Fibroblast of lung (primary cell): ENCODE results near the gene USF3.

Source experiments
- EZH2 ChIP-seq: IDR thresholded peaks from 2 replicates; pipeline ENCODE4 v1.5.1; 2012; ENCODE audit warnings: low read length, control low read depth, mild to moderate bottlenecking; ENCODE audit errors: missing control alignments
- TF ChIP-seq, protein P1 (sequence below), 2 donors: IDR thresholded peaks in 1 of 2; conservative IDR thresholded peaks in 1 of 2; 1 replicate in 1 of 2; 2 replicates in 1 of 2; pipeline ENCODE4 v1.5.1; 2011 to 2012; ENCODE audit warnings: low read length in 2 of 2, control low read depth in 1 of 2, inconsistent platforms in 1 of 2, low read depth in 1 of 2, mild to moderate bottlenecking in 1 of 2

DNA sequence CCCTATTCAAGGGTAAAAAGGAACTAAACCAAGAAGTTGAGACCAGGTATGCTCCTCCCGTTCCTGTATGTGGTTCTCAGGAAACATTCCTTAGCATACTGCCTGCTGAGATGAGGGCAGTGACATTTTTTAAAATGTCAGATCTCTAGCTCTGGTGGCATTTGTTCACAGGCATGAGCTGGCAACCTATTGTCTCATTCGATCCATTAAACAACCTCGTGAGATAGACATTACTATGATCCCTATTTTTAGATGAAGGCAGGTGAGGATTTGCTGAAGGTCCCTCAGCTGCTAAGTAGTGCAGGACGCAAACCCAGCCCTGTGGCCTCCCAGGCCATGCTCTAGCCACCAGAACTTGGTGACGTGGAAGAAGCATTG, 89.2 kb downstream of the USF3 start:
- TF ChIP-seq EZH2: no peak
- TF ChIP-seq, protein P1, sequence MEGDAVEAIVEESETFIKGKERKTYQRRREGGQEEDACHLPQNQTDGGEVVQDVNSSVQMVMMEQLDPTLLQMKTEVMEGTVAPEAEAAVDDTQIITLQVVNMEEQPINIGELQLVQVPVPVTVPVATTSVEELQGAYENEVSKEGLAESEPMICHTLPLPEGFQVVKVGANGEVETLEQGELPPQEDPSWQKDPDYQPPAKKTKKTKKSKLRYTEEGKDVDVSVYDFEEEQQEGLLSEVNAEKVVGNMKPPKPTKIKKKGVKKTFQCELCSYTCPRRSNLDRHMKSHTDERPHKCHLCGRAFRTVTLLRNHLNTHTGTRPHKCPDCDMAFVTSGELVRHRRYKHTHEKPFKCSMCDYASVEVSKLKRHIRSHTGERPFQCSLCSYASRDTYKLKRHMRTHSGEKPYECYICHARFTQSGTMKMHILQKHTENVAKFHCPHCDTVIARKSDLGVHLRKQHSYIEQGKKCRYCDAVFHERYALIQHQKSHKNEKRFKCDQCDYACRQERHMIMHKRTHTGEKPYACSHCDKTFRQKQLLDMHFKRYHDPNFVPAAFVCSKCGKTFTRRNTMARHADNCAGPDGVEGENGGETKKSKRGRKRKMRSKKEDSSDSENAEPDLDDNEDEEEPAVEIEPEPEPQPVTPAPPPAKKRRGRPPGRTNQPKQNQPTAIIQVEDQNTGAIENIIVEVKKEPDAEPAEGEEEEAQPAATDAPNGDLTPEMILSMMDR (conservative IDR thresholded peaks at IDR 0.05 in 1 of 2, IDR thresholded peaks at IDR 0.05 in 1 of 2; ENCODE audit: low read depth in 1 of 2, low read length in 2 of 2): no peak
